Spleen (tissue), 7 donors: Measurements from ENCODE around the gene MMP8.
"Not testable (repeated sequence)": the region's sequence is repeated elsewhere in the genome, so short reads cannot be mapped to it uniquely, and the experiment has no call there.

Experiments used
- CTCF ChIP-seq, 11 experiments: fragments of 200-600 bp in 7 of 11; fragments of 450-650 bp in 4 of 11; sonication (generic) in 4 of 11; IDR thresholded peaks in 8 of 11; conservative IDR thresholded peaks in 3 of 11; 1 replicate in 7 of 11; 2 replicates in 4 of 11; pipeline versions ENCODE4 v1.4.0 to v1.8.0; 2016 to 2021; ENCODE audit warnings: antibody characterized with exemption in 11 of 11, inconsistent platforms in 4 of 11, mild to moderate bottlenecking in 1 of 11
- POLR2A ChIP-seq, 3 donors: fragments of 450-650 bp; IDR thresholded peaks; one replicate each; pipeline ENCODE4 v1.5.1; 2017; ENCODE audit warnings: antibody characterized with exemption in 3 of 3, mild to moderate bottlenecking in 1 of 3
- POLR2AphosphoS5 ChIP-seq, 3 donors: sonication (generic); formaldehyde crosslinking; IDR thresholded peaks; one replicate each; pipeline ENCODE4 v1.5.1; 2017; ENCODE audit warnings: antibody characterized with exemption in 3 of 3
- donor health status: DM: no; HTN: no; CAD: no; lungs with moderate emphysema.
- donor health status: DM: no; HTN: no; CAD: no.
- donor health status: DM: no; HTN: no; CAD: no.

GRCh38 chr11:102730944-102731343 is 6.2 kb upstream of the MMP8 start:
- TF ChIP-seq CTCF (IDR thresholded peaks at IDR 0.05 in 8 of 11, conservative IDR thresholded peaks at IDR 0.05 in 3 of 11); POLR2A (IDR thresholded peaks at IDR 0.05); POLR2AphosphoS5 (IDR thresholded peaks at IDR 0.05): not testable (repeated sequence)
